ENCODE measurements around the gene LHFPL6. TPM values are rescaled to one million over a fixed set of nuclear protein-coding genes. Genes with fewer than 3 reads are reported as not detected.

LHFPL6 gene
- total and polyA plus RNA-seq, 9 of the 15 experiments (the other 6 are each of a cell fraction or from before 2014, with no cell fraction given), result 0.18 TPM; not detected in 8

GRCh38 chr13:39345982-39346381 is 257.0 kb downstream of the LHFPL6 start:
- ChIA-PET POLR2A (no interaction called here), CTCF (ENCODE audit: low intra/inter-chr PET ratio) (no interaction called here)
- Histone ChIP-seq H3K79me2 (ENCODE audit: control insufficient read depth, insufficient read depth, low read length) (no peaks in the 10 kb centered on the region), H3K27ac (ENCODE audit: extremely low read depth, low read depth, low read length) (no peak overlapping the region), H2AFZ (ENCODE audit: low read depth, low read length) (no peak overlapping the region), H3K27me3 (ENCODE audit: control insufficient read depth in 2 of 2, insufficient read depth in 2 of 2, low read length in 2 of 2) (no peaks in the 10 kb centered on the region), H4K20me1 (replicated peaks; ENCODE audit: control insufficient read depth, insufficient read depth, low read length) (no peaks in the 10 kb centered on the region), H3K4me1 (replicated peaks in 1 of 2; ENCODE audit: control insufficient read depth in 2 of 2, insufficient read depth in 2 of 2, low read length in 2 of 2) (no peaks in the 10 kb centered on the region), H3K9me1 (ENCODE audit: control insufficient read depth, insufficient read depth, low read length) (no peaks in the 10 kb centered on the region), H3K4me3 (no peak overlapping the region), H3K4me2 (ENCODE audit: insufficient read depth, low read length) (no peak overlapping the region), H3K36me3 (ENCODE audit: control insufficient read depth, insufficient read depth, low read length) (no peaks in the 10 kb centered on the region), H3K9me3 (replicated peaks; ENCODE audit: control insufficient read depth, insufficient read depth, low read depth, low read length) (no peaks in the 10 kb centered on the region), H3K9ac (ENCODE audit: insufficient read depth in 1 of 2, low read depth in 2 of 2, low read length in 2 of 2) (no peak overlapping the region)
- ATAC-seq, result no peak
- no TSS peak for BruUV-seq (replicated peaks)
- intact Hi-C loops (cut with micrococcal nuclease), result no loop called here
- TF ChIP-seq ZNF23 (CRISPR knock-in tag; IDR thresholded peaks at IDR 0.05), result no peak
- no peak for TF ChIP-seq SAFB (IDR thresholded peaks at IDR 0.05; ENCODE audit: borderline replicate concordance, low read depth, low read length)
- TF ChIP-seq NCOA4 (IDR thresholded peaks at IDR 0.05; ENCODE audit: partially characterized antibody), result no peak
- no peak for TF ChIP-seq ZNF197 (CRISPR knock-in tag; IDR thresholded peaks at IDR 0.05; ENCODE audit: low read depth)
- TF ChIP-seq ZNF133 (CRISPR knock-in tag; IDR thresholded peaks at IDR 0.05), result no peak
- TF ChIP-seq ATF6 (CRISPR knock-in tag; IDR thresholded peaks at IDR 0.05), result no peak
- TF ChIP-seq ZNF282 (CRISPR knock-in tag; IDR thresholded peaks at IDR 0.05), result no peak
- 0% methylated on average over 5 of the region's 5 CpGs for WGBS (ENCODE audit: insufficient coverage, low coverage, missing lambda C conversion rate)
- no peak for DNase-seq (ENCODE audit: extremely low read depth in 1 of 4, low spot score in 3 of 4)
- FAIRE-seq, result no peak
- in situ Hi-C loops (cut with MboI), result no loop called here
